Fibroblast of lung (primary cell): ENCODE results near the gene TJP3. TPM values are rescaled to one million over a fixed set of nuclear protein-coding genes. Genes with fewer than 3 reads are reported as not detected.

Experiments
- DNase-seq, 2 donors: peaks; one replicate each; pipeline versions ENCODE4 v3.0.0 to v3.0.0-alpha.2; 2010; ENCODE audit warnings: low read depth in 2 of 2
- H2AFZ ChIP-seq: 2 replicates; pipeline ENCODE4 v1.5.1; 2012; ENCODE audit warnings: low read length, control low read depth, inconsistent platforms
- H3K27ac ChIP-seq: 2 replicates; pipeline ENCODE4 v1.5.1; 2011; ENCODE audit warnings: low read length, control low read depth; ENCODE audit not compliant: insufficient read depth
- H3K27me3 ChIP-seq: 2 replicates; pipeline ENCODE4 v1.5.1; 2011; ENCODE audit warnings: mild to moderate bottlenecking, low read length; ENCODE audit not compliant: control insufficient read depth, insufficient read depth
- H3K36me3 ChIP-seq: 2 replicates; pipeline ENCODE4 v1.5.1; 2011; ENCODE audit warnings: low read length; ENCODE audit not compliant: control insufficient read depth, insufficient read depth
- H3K4me1 ChIP-seq: 2 replicates; pipeline ENCODE4 v1.5.1; 2011; ENCODE audit warnings: low read length; ENCODE audit not compliant: control insufficient read depth, insufficient read depth; ENCODE audit errors: extremely low read depth
- H3K4me2 ChIP-seq: 2 replicates; pipeline ENCODE4 v1.5.1; 2011; ENCODE audit warnings: low read length, control low read depth; ENCODE audit not compliant: insufficient read depth; ENCODE audit errors: extremely low read depth
- H3K4me3 ChIP-seq, 4 experiments: fragments of 200-600 bp in 1 of 4; sonication (generic) in 1 of 4; replicated peaks in 1 of 4; 2 replicates each; pipeline ENCODE4 v1.5.1; 2011 to 2016; ENCODE audit warnings: low read length in 4 of 4, low read depth in 3 of 4, mild to moderate bottlenecking in 3 of 4, control low read depth in 2 of 4, inconsistent platforms in 1 of 4, mixed read lengths in 1 of 4; ENCODE audit not compliant: insufficient read depth in 1 of 4; ENCODE audit errors: control extremely low read depth in 1 of 4
- H3K79me2 ChIP-seq: 2 replicates; pipeline ENCODE4 v1.5.1; 2012; ENCODE audit warnings: mild to moderate bottlenecking, low read length, inconsistent platforms; ENCODE audit not compliant: control insufficient read depth, insufficient read depth
- H3K9ac ChIP-seq: 2 replicates; pipeline ENCODE4 v1.5.1; 2011; ENCODE audit warnings: mild to moderate bottlenecking, low read length, control low read depth; ENCODE audit not compliant: insufficient read depth
- H3K9me3 ChIP-seq: 2 replicates; pipeline ENCODE4 v1.5.1; 2012; ENCODE audit warnings: low read depth, low read length; ENCODE audit not compliant: control insufficient read depth, insufficient read depth
- H4K20me1 ChIP-seq: 2 replicates; pipeline ENCODE4 v1.5.1; 2011; ENCODE audit warnings: low read length; ENCODE audit not compliant: control insufficient read depth, insufficient read depth; ENCODE audit errors: extremely low read depth
- CTCF ChIP-seq, 2 donors: IDR thresholded peaks in 1 of 2; conservative IDR thresholded peaks in 1 of 2; 1 replicate in 1 of 2; 2 replicates in 1 of 2; pipeline ENCODE4 v1.5.1; 2011 to 2012; ENCODE audit warnings: low read length in 2 of 2, control low read depth in 1 of 2, inconsistent platforms in 1 of 2, low read depth in 1 of 2, mild to moderate bottlenecking in 1 of 2
- EZH2 ChIP-seq: IDR thresholded peaks from 2 replicates; pipeline ENCODE4 v1.5.1; 2012; ENCODE audit warnings: low read length, control low read depth, mild to moderate bottlenecking; ENCODE audit errors: missing control alignments
- polyA plus RNA-seq, 2 donors: library from polyadenylated mRNA; depleted of rRNA in 1 of 2; stranded (reverse) in 1 of 2; unstranded in 1 of 2; fragments of >200 nt; gene quantifications; 2 replicates each; pipeline ENCODE4 v1.2.1, GENCODE V29; 2011 to 2012; ENCODE audit warnings: missing spikeins in 1 of 2
- total RNA-seq: library from RNA; depleted of rRNA; stranded (reverse); fragments of >200 nt; gene quantifications from 2 replicates; pipeline ENCODE4 v1.2.1, GENCODE V29; 2014

The TJP3 gene
- total and polyA plus RNA-seq, 2 donors (not counting 1 experiment from before 2014, with no cell fraction given): not detected

GRCh38 chr19:3691372-3691716 lies 16.8 kb upstream of the TJP3 start:
- Histone ChIP-seq H4K20me1 (no peaks in the 10 kb centered on the region), H3K4me3 (no peak overlapping the region), H3K9ac (no peak overlapping the region), H3K4me1 (no peaks in the 10 kb centered on the region), H3K4me2 (no peak overlapping the region), H3K27ac (no peak overlapping the region), H3K9me3 (no peaks in the 10 kb centered on the region), H3K27me3 (no peaks in the 10 kb centered on the region), H3K36me3 (peaks cover 4% of the 10 kb centered on the region), H3K79me2 (peaks cover 26% of the 10 kb centered on the region), H2AFZ (no peak overlapping the region)
- no peak for DNase-seq
- TF ChIP-seq EZH2 (no peak), CTCF (conservative IDR thresholded peaks at IDR 0.05 in 1 of 2, IDR thresholded peaks at IDR 0.05 in 1 of 2; ENCODE audit: low read depth in 1 of 2, low read length in 2 of 2) (no peak)

GRCh38 chr19:3691726-3692125 lies 16.5 kb upstream of the TJP3 start:
- peaks cover 4% of the 10 kb centered on the region for H3K36me3 ChIP-seq
- H3K4me1 ChIP-seq: no peaks in the 10 kb centered on the region
- H3K4me2 ChIP-seq: no peak overlapping the region
- no peak overlapping the region for H3K4me3 ChIP-seq
- TF ChIP-seq EZH2 (no peak), CTCF (conservative IDR thresholded peaks at IDR 0.05 in 1 of 2, IDR thresholded peaks at IDR 0.05 in 1 of 2; ENCODE audit: low read depth in 1 of 2, low read length in 2 of 2) (no peak)
- H3K79me2 ChIP-seq: peaks cover 27% of the 10 kb centered on the region
- H4K20me1 ChIP-seq: no peaks in the 10 kb centered on the region
- DNase-seq: no peak
- no peak overlapping the region for H2AFZ ChIP-seq
- no peak overlapping the region for H3K27ac ChIP-seq
- no peaks in the 10 kb centered on the region for H3K9me3 ChIP-seq
- H3K9ac ChIP-seq: no peak overlapping the region
- no peaks in the 10 kb centered on the region for H3K27me3 ChIP-seq

- Histone ChIP-seq H2AFZ (no peak overlapping the region), H3K9ac (no peak overlapping the region), H3K36me3 (peaks cover 4% of the 10 kb centered on the region), H3K79me2 (peaks cover 32% of the 10 kb centered on the region), H3K27me3 (no peaks in the 10 kb centered on the region), H4K20me1 (no peaks in the 10 kb centered on the region), H3K4me3 (no peak overlapping the region), H3K4me1 (no peaks in the 10 kb centered on the region), H3K4me2 (no peak overlapping the region), H3K27ac (no peak overlapping the region), H3K9me3 (no peaks in the 10 kb centered on the region)
- TF ChIP-seq CTCF (conservative IDR thresholded peaks at IDR 0.05 in 1 of 2, IDR thresholded peaks at IDR 0.05 in 1 of 2; ENCODE audit: low read depth in 1 of 2, low read length in 2 of 2) (peak; percentile 16 to 53), EZH2 (no peak)
- DNase-seq: no peak
Observed at GRCh38 chr19:3692141-3693024, 15.8 kb upstream of the TJP3 start.
